ENCODE data around the gene RTP5. TPM values are rescaled to one million over a fixed set of nuclear protein-coding genes. Genes with fewer than 3 reads are reported as not detected.

The RTP5 gene
- total and polyA plus RNA-seq, 2 donors (not counting 1 experiment from before 2014, with no cell fraction given) = not detected

- no peaks in the 10 kb centered on the region for H3K79me2 ChIP-seq (ENCODE audit: control insufficient read depth, insufficient read depth, low read length)
- intact Hi-C loops (cut with micrococcal nuclease) = loop anchor here (1.0 to 5.0 kb wide), 2 partner anchors 16 to 39 kb away; no protein-coding TSS in a partner anchor
- Mint-ChIP-seq H3K4me1 (peaks cover 31% of the 10 kb centered on the region), H3K4me3 (peak overlapping the region; percentile 80), H3K27me3 (no peaks in the 10 kb centered on the region), H3K27ac (peak overlapping the region; percentile 88), H3K9me3 (ENCODE audit: insufficient read depth) (no peaks in the 10 kb centered on the region)
- H3K4me1 ChIP-seq (ENCODE audit: control insufficient read depth in 2 of 2, insufficient read depth in 2 of 2, low read length in 2 of 2) = peaks cover 18 to 26% of the 10 kb centered on the region in 2 donors
- H4K20me1 ChIP-seq (ENCODE audit: control insufficient read depth, insufficient read depth, low read length, poor library complexity, severe bottlenecking) = no peaks in the 10 kb centered on the region
- H3K4me2 ChIP-seq (replicated peaks; ENCODE audit: low read depth, low read length, poor library complexity, severe bottlenecking) = peak overlapping the region; percentile 88
- H3K9ac ChIP-seq (ENCODE audit: low read length) = peak overlapping the region; percentile 58
- no peaks in the 10 kb centered on the region for H3K36me3 ChIP-seq (replicated peaks in 1 of 2; ENCODE audit: control extremely low read depth in 1 of 2, control insufficient read depth in 1 of 2, extremely low read depth in 1 of 2, insufficient read depth in 2 of 2, low read length in 1 of 2)
- peaks cover 0 to 4% (median 0%) of the 10 kb centered on the region in 3 donors for H3K9me3 ChIP-seq (ENCODE audit: control extremely low read depth in 1 of 3, control insufficient read depth in 2 of 3, insufficient read depth in 1 of 3, low read length in 2 of 3)
- H2AFZ ChIP-seq (ENCODE audit: insufficient read depth, low read depth, low read length, poor library complexity, severe bottlenecking) = peak overlapping the region; percentile 78
- POLR2A ChIA-PET = interaction anchor here (1.0 kb wide), 1 partner anchor 16 kb away, joined by 3 read pairs; no protein-coding TSS in a partner anchor
- peak overlapping the region in 3 of 5 experiments; percentile 43 to 59 (median 49) for H3K4me3 ChIP-seq (ENCODE audit: control extremely low read depth in 1 of 5, extremely low read depth in 1 of 5, insufficient read depth in 1 of 5, low read depth in 2 of 5, low read length in 4 of 5)
- 47% methylated on average over 38 of the region's 52 CpGs for WGBS (ENCODE audit: insufficient coverage)
- CTCF ChIA-PET = interaction anchor here (0.7 to 1.7 kb wide), 3 partner anchors 35 to 884 kb away, joined by 4 to 5 read pairs (median 4); partner anchors contain the start of gene D2HGDH
- peak overlapping the region; percentile 43 to 49 for H3K27ac ChIP-seq (ENCODE audit: low read length in 2 of 2)
- ATAC-seq (ENCODE audit: low read depth) (no peak), DNase-seq (no peak)
- TF ChIP-seq CTCF (IDR thresholded peaks at IDR 0.05) (no peak), EZH2 (IDR thresholded peaks at IDR 0.05; ENCODE audit: borderline replicate concordance, insufficient read depth, low read depth, low read length, poor library complexity, severe bottlenecking) (no peak)
- H3K27me3 ChIP-seq (replicated peaks in 1 of 4; ENCODE audit: control extremely low read depth in 1 of 4, control insufficient read depth in 3 of 4, insufficient read depth in 4 of 4, low read length in 3 of 4) = no peaks in the 10 kb centered on the region
Measured at GRCh38 chr2:241843321-241844065, 26.0 kb upstream of the RTP5 start.

Data from B cell (primary cell).